HT-29 (cell line): Measurements from ENCODE around the gene IMMP2L. TPM values are rescaled to one million over a fixed set of nuclear protein-coding genes. Genes with fewer than 3 reads are reported as not detected.

Experiments
- DNase-seq: peaks from one replicate; pipeline ENCODE4 v3.0.0-alpha.2; 2015; ENCODE audit warnings: low spot score
- total RNA-seq: library from RNA; depleted of rRNA; stranded (reverse); fragments of >200 nt; shearing (Covaris generic); gene quantifications from 2 replicates; pipeline ENCODE4 v1.2.3, GENCODE V29; 2014

Gene IMMP2L
- total RNA-seq, 1 experiment from 2014 or later, result 8.2 TPM

- DNase-seq, result no peak
These were observed 399.6 kb downstream of the IMMP2L start for GRCh38 chr7:111162692-111163091.

GRCh38 chr7:111160297-111160696 is 402.0 kb downstream of the IMMP2L start:
- DNase-seq, result no peak

- DNase-seq, result no peak
These were observed 402.9 kb downstream of the IMMP2L start for GRCh38 chr7:111159426-111159825.

GRCh38 chr7:111150709-111151108 is 411.6 kb downstream of the IMMP2L start:
- no peak for DNase-seq

- DNase-seq, result no peak
These were observed 414.4 kb downstream of the IMMP2L start for GRCh38 chr7:111147708-111148533.

GRCh38 chr7:111146136-111146535 is 416.2 kb downstream of the IMMP2L start:
- no peak for DNase-seq

GRCh38 chr7:111145472-111145871 is 416.8 kb downstream of the IMMP2L start:
- DNase-seq, result no peak

- no peak for DNase-seq
These were observed 422.0 kb downstream of the IMMP2L start for GRCh38 chr7:111140091-111140865.

- no peak for DNase-seq
These were observed 423.7 kb downstream of the IMMP2L start for GRCh38 chr7:111138586-111138985.

GRCh38 chr7:111138193-111138569 is 424.1 kb downstream of the IMMP2L start:
- DNase-seq, result peak; percentile 7

GRCh38 chr7:111137296-111138192 is 424.7 kb downstream of the IMMP2L start:
- DNase-seq, result no peak

GRCh38 chr7:111132833-111133232 is 429.5 kb downstream of the IMMP2L start:
- DNase-seq, result no peak

- DNase-seq, result no peak
These were observed 432.9 kb downstream of the IMMP2L start for GRCh38 chr7:111129435-111129834.

- no peak for DNase-seq
These were observed 435.3 kb downstream of the IMMP2L start for GRCh38 chr7:111126987-111127386.

GRCh38 chr7:111115966-111116365 is 446.3 kb downstream of the IMMP2L start:
- no peak for DNase-seq

GRCh38 chr7:111113263-111114017 is 448.9 kb downstream of the IMMP2L start:
- no peak for DNase-seq

- no peak for DNase-seq
These were observed 449.9 kb downstream of the IMMP2L start for GRCh38 chr7:111112439-111112838.

GRCh38 chr7:111108496-111108895 is 453.8 kb downstream of the IMMP2L start:
- no peak for DNase-seq

GRCh38 chr7:111108000-111108399 is 454.3 kb downstream of the IMMP2L start:
- no peak for DNase-seq

- DNase-seq, result no peak
These were observed 454.7 kb downstream of the IMMP2L start for GRCh38 chr7:111107579-111107978.

GRCh38 chr7:111105269-111105668 is 457.0 kb downstream of the IMMP2L start:
- DNase-seq, result no peak
